Endodermal cell (in vitro differentiated cells): ENCODE results near the gene VOPP1. TPM values are rescaled to one million over a fixed set of nuclear protein-coding genes. Genes with fewer than 3 reads are reported as not detected.
"Not testable (repeated sequence)": the region's sequence is repeated elsewhere in the genome, so short reads cannot be mapped to it uniquely, and the experiment has no call there.

Source experiments
- DNase-seq: peaks from one replicate; pipeline ENCODE4 v3.0.0-alpha.2; 2017
- H3K27ac ChIP-seq: 2 replicates; pipeline ENCODE4 v1.5.1; 2013; ENCODE audit warnings: mild to moderate bottlenecking, low read depth, low read length, moderate library complexity
- H3K27me3 ChIP-seq: 2 replicates; pipeline ENCODE4 v1.6.1; 2013; ENCODE audit warnings: mild to moderate bottlenecking, low read length, moderate library complexity; ENCODE audit not compliant: insufficient read depth, control insufficient read depth, poor library complexity, severe bottlenecking
- H3K36me3 ChIP-seq: 2 replicates; pipeline ENCODE4 v1.7.0; 2013; ENCODE audit warnings: mild to moderate bottlenecking, low read length, moderate library complexity; ENCODE audit not compliant: control insufficient read depth, insufficient read depth
- H3K4me1 ChIP-seq: one replicate; pipeline ENCODE4 v1.7.0; 2013; ENCODE audit warnings: low read length; ENCODE audit not compliant: control insufficient read depth, insufficient read depth
- H3K4me3 ChIP-seq: 2 replicates; pipeline ENCODE4 v1.5.1; 2013; ENCODE audit warnings: mild to moderate bottlenecking, low read length, moderate library complexity
- H3K9ac ChIP-seq: 2 replicates; pipeline ENCODE4 v1.6.1; 2013; ENCODE audit warnings: mild to moderate bottlenecking, low read length, moderate library complexity; ENCODE audit not compliant: poor library complexity, severe bottlenecking; ENCODE audit errors: extremely low read depth
- H3K9me3 ChIP-seq: 2 replicates; pipeline ENCODE4 v1.6.1; 2013; ENCODE audit warnings: mild to moderate bottlenecking, low read length, moderate library complexity; ENCODE audit not compliant: control insufficient read depth
- H3K27ac Mint-ChIP-seq: 2 replicates; pipeline ENCODE4 v1.8.0; 2020; ENCODE audit warnings: mixed read lengths
- H3K27me3 Mint-ChIP-seq: 2 replicates; pipeline ENCODE4 v1.8.0; 2021; ENCODE audit warnings: mild to moderate bottlenecking, mixed read lengths; ENCODE audit not compliant: insufficient read depth
- H3K36me3 Mint-ChIP-seq: 2 replicates; pipeline ENCODE4 v1.8.0; 2020; ENCODE audit warnings: low read depth, mixed read lengths
- H3K4me1 Mint-ChIP-seq: 2 replicates; pipeline ENCODE4 v1.8.0; 2020; ENCODE audit warnings: mixed read lengths
- H3K4me3 Mint-ChIP-seq: 2 replicates; pipeline ENCODE4 v1.8.0; 2020; ENCODE audit warnings: mild to moderate bottlenecking, moderate library complexity, mixed read lengths
- H3K9me3 Mint-ChIP-seq: 2 replicates; pipeline ENCODE4 v1.8.0; 2020; ENCODE audit warnings: mild to moderate bottlenecking, mixed read lengths
- WGBS, 2 experiments: methylation state at CpG; one replicate each; pipeline versions ENCODE4 v1.1.5 to v1.1.7; 2013; ENCODE audit warnings: missing lambda C conversion rate in 2 of 2, mixed read lengths in 1 of 2; ENCODE audit not compliant: insufficient coverage in 1 of 2, insufficient read length in 1 of 2; 5-methylcytosine and 5-hydroxymethylcytosine counted together
- total RNA-seq, 2 donors: library from RNA; stranded (reverse); fragmentation: NEBNext Ultra II Directional in 1 of 2; extraction: Animal tissue kit (Norgen Biotek cat#: 25700) in 1 of 2; gene quantifications; 2 replicates in 1 of 2; 3 replicates in 1 of 2; pipeline ENCODE4 v1.2.1, GENCODE V29; 2021
- TF ChIP-seq, protein P1 (sequence below): fragments of 200-600 bp; sonication (generic); conservative IDR thresholded peaks from 2 replicates; pipeline ENCODE4 v1.5.0; 2021; ENCODE audit warnings: antibody characterized with exemption, mild to moderate bottlenecking

Gene VOPP1
- total RNA-seq, 2 donors from 2014 or later = 48.8 to 53.6 TPM

DNA sequence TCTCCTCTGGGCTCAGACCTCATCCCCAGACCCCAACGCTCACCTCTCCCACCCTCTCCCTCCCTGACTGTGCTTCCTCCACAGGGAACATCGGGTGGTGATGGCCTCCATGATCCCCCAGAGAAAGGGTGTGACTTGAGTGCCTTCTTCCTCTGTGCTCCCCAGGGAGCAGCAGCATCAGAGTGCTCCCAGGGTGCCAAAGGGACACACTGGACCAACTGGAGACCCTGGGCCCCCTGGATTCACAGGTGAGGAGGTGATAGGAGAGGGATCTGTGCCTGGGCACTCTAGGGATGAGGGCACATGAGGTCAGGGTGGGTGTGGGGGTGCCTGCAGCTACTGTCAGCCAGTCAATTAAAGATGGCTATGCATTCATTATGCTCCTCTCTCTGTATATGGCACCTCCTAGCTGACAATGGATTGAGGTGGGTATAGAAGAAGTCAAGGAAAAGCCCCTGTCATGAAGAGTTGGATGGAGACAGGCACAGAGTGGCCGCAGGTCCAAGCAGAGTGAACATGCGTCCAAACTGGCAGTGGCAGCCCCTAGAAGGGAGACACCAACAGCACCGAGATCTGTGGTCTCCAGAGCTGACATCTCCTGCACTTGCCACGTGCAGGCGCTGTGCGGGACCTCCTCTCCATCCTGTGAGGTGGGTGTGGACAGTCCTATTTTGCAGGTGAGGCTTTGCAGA is 15.5 kb upstream of the VOPP1 start:
- Histone ChIP-seq H3K27me3 (no peaks in the 10 kb centered on the region), H3K4me3 (no peak overlapping the region), H3K36me3 (no peaks in the 10 kb centered on the region), H3K9me3 (peaks cover 16% of the 10 kb centered on the region), H3K27ac (no peak overlapping the region), H3K4me1 (no peaks in the 10 kb centered on the region), H3K9ac (no peak overlapping the region)
- TF ChIP-seq, protein P1, sequence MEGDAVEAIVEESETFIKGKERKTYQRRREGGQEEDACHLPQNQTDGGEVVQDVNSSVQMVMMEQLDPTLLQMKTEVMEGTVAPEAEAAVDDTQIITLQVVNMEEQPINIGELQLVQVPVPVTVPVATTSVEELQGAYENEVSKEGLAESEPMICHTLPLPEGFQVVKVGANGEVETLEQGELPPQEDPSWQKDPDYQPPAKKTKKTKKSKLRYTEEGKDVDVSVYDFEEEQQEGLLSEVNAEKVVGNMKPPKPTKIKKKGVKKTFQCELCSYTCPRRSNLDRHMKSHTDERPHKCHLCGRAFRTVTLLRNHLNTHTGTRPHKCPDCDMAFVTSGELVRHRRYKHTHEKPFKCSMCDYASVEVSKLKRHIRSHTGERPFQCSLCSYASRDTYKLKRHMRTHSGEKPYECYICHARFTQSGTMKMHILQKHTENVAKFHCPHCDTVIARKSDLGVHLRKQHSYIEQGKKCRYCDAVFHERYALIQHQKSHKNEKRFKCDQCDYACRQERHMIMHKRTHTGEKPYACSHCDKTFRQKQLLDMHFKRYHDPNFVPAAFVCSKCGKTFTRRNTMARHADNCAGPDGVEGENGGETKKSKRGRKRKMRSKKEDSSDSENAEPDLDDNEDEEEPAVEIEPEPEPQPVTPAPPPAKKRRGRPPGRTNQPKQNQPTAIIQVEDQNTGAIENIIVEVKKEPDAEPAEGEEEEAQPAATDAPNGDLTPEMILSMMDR = no peak
- H3K36me3 Mint-ChIP-seq = no peaks in the 10 kb centered on the region
- no peak overlapping the region for H3K4me3 Mint-ChIP-seq
- H3K4me1 Mint-ChIP-seq = no peaks in the 10 kb centered on the region
- peaks cover 12% of the 10 kb centered on the region for H3K9me3 Mint-ChIP-seq
- no peak for DNase-seq
- WGBS, 2 experiments = 84 to 89% methylated on average over 3 to 8 of the region's 8 CpGs
- H3K27ac Mint-ChIP-seq = no peak overlapping the region
- H3K27me3 Mint-ChIP-seq = peaks cover 11% of the 10 kb centered on the region

DNA sequence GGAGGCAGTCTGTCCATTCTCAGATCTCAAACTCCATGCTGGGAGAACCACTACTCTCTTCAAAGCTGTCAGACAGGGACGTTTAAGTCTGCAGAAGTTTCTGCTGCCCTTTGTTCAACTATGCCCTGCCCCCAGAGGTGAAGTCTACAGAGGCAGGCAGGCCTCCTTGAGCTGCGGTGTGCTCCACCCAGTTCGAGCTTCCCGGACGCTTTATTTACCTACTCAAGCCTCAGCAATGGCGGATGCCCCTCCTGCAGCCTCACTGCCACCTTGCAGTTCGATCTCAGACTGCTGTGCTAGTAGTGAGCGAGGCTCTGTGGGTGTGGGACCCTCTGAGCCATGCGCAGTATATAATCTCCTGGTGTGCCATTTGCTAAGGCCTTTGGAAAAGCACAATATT is 10.4 kb upstream of the VOPP1 start:
- H3K4me1 ChIP-seq, H3K27ac Mint-ChIP-seq, DNase-seq, H3K36me3 ChIP-seq, H3K27me3 ChIP-seq, H3K9ac ChIP-seq, H3K4me1 Mint-ChIP-seq, H3K27ac ChIP-seq, H3K36me3 Mint-ChIP-seq, H3K4me3 Mint-ChIP-seq: not testable (repeated sequence)
- 87 to 91% methylated on average over 5 to 9 of the region's 9 CpGs for WGBS, 2 experiments
- H3K4me3 ChIP-seq = peak overlapping the region; percentile 38
- Mint-ChIP-seq H3K9me3 (peaks cover 16% of the 10 kb centered on the region), H3K27me3 (peaks cover 15% of the 10 kb centered on the region)
- H3K9me3 ChIP-seq = peaks cover 18% of the 10 kb centered on the region

DNA sequence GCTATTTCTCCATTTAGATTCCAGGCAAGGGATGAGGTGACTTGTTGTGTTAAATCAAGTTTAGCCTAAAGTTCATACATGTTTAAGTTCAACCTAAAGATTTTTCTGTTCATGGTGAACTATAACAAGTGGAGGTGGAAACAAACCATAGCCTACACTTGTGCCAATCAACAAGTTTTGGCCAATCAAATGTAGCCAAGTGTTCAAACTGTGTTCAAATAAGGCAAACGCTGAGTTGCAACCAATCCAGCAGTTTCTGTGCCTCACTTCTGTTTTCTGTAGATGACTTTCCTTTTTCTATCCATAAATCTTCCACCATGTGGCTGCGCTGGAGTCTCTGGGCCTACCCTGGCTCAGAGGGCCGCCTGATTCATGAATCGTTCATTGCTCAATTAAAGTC is 4.5 kb upstream of the VOPP1 start:
- Mint-ChIP-seq H3K4me1 (peaks cover 11% of the 10 kb centered on the region), H3K4me3 (no peak overlapping the region), H3K27ac (no peak overlapping the region), H3K27me3 (peaks cover 33% of the 10 kb centered on the region), H3K36me3 (no peaks in the 10 kb centered on the region), H3K9me3 (no peaks in the 10 kb centered on the region)
- H3K9me3 ChIP-seq = no peaks in the 10 kb centered on the region
- peaks cover 12% of the 10 kb centered on the region for H3K27me3 ChIP-seq
- H3K27ac ChIP-seq = no peak overlapping the region
- DNase-seq = no peak
- TF ChIP-seq, protein P1 = no peak
- H3K4me3 ChIP-seq = no peak overlapping the region
- WGBS, 2 experiments = 93 to 100% methylated on average over 1 to 4 of the region's 4 CpGs
- H3K4me1 ChIP-seq = no peaks in the 10 kb centered on the region
- H3K9ac ChIP-seq = no peak overlapping the region
- H3K36me3 ChIP-seq = no peaks in the 10 kb centered on the region

DNA sequence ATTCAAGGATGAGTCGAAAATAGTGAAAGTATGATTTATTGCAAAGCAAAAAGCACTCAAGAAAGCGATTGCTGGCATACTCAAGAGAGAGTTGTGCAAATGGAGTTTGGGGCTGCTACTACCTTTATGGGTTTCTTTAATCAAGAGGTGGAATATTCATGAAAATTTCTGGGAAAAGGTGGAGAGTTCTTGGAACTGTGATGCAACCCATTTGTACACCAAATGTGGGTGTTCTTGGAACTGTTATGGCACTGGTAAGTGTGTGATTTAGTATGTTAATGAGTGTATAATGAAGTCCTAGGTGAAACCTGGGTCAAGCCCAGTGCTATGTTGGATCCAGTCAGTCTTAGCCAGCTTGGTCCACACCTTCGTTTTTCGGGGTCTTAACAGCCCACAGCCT is 3.4 kb upstream of the VOPP1 start:
- Histone ChIP-seq H3K27me3 (peaks cover 12% of the 10 kb centered on the region), H3K36me3 (no peaks in the 10 kb centered on the region), H3K9me3 (no peaks in the 10 kb centered on the region), H3K27ac (no peak overlapping the region), H3K9ac (no peak overlapping the region), H3K4me1 (no peaks in the 10 kb centered on the region), H3K4me3 (no peak overlapping the region)
- no peaks in the 10 kb centered on the region for H3K36me3 Mint-ChIP-seq
- peaks cover 29% of the 10 kb centered on the region for H3K27me3 Mint-ChIP-seq
- H3K27ac Mint-ChIP-seq = no peak overlapping the region
- H3K4me3 Mint-ChIP-seq = no peak overlapping the region
- H3K9me3 Mint-ChIP-seq = no peaks in the 10 kb centered on the region
- no peak for DNase-seq
- TF ChIP-seq, protein P1 = no peak
- 85 to 100% methylated on average over 2 to 4 of the region's 4 CpGs for WGBS, 2 experiments
- peaks cover 13% of the 10 kb centered on the region for H3K4me1 Mint-ChIP-seq
